K562 (cell line): Measurements from ENCODE around the gene PPARD. TPM values are rescaled to one million over a fixed set of nuclear protein-coding genes. Genes with fewer than 3 reads are reported as not detected.

Experiments used
- ARHGAP35 ChIP-seq: fragments of 450-650 bp; IDR thresholded peaks from 2 replicates; pipeline ENCODE4 v1.6.1; 2018; ENCODE audit not compliant: partially characterized antibody
- EP300 ChIP-seq: IDR thresholded peaks from 2 replicates; pipeline ENCODE4 v1.6.1; 2012; ENCODE audit warnings: low read length, improper control_type of control experiment
- ETS2 ChIP-seq: IDR thresholded peaks from 2 replicates; pipeline ENCODE4 v1.6.1; 2016; ENCODE audit warnings: borderline replicate concordance, missing genetic modification characterization, mild to moderate bottlenecking, moderate library complexity, missing compliant biosample characterization; ENCODE audit not compliant: poor library complexity, severe bottlenecking
- HCFC1 ChIP-seq: IDR thresholded peaks from 2 replicates; pipeline ENCODE4 v1.6.1; 2012; ENCODE audit warnings: low read depth, low read length, improper control_type of control experiment
- NR2C2 ChIP-seq, 2 experiments: fragments of 200-800 bp in 1 of 2; sonication (Bioruptor generic) in 1 of 2; sonication (generic) in 1 of 2; formaldehyde crosslinking in 1 of 2; IDR thresholded peaks; 2 replicates each; pipeline versions ENCODE4 v1.6.1 to v1.8.0; 2016 to 2022; ENCODE audit warnings: mild to moderate bottlenecking in 1 of 2, missing compliant biosample characterization in 1 of 2, missing genetic modification characterization in 1 of 2, missing genetic modification reagents in 1 of 2
- PHF8 ChIP-seq: fragments of 200-600 bp; sonication (generic); IDR thresholded peaks from 2 replicates; pipeline ENCODE4 v1.6.1; 2012; ENCODE audit warnings: mixed run types, mild to moderate bottlenecking, inconsistent platforms, low read length, moderate library complexity, borderline replicate concordance
- PML ChIP-seq: IDR thresholded peaks from 2 replicates; pipeline ENCODE4 v1.6.1; 2012; ENCODE audit warnings: low read length, inconsistent platforms
- POLR2B ChIP-seq: fragments of 450-650 bp; IDR thresholded peaks from 2 replicates; pipeline ENCODE4 v1.6.1; 2018; ENCODE audit warnings: low read depth; ENCODE audit not compliant: partially characterized antibody
- RBFOX2 ChIP-seq: fragments of 200-400 bp; formaldehyde crosslinking; IDR thresholded peaks from 2 replicates; pipeline ENCODE4 v1.6.1; 2017; ENCODE audit warnings: low read depth, mild to moderate bottlenecking, low read length, moderate library complexity
- SRF ChIP-seq, 2 experiments: fragments of 250-450, 450-650 bp in 1 of 2; sonication (Bioruptor Pico) in 1 of 2; sonication (generic) in 1 of 2; formaldehyde crosslinking; IDR thresholded peaks; 2 replicates each; pipeline versions ENCODE4 v1.5.0 to v1.5.1; 2020 to 2022; ENCODE audit warnings: mild to moderate bottlenecking in 1 of 2, missing genetic modification reagents in 1 of 2
- ZBTB1 ChIP-seq: sonication (generic); formaldehyde crosslinking; IDR thresholded peaks from 2 replicates; pipeline ENCODE4 v1.8.1; 2023; ENCODE audit warnings: missing genetic modification reagents, low read depth, mild to moderate bottlenecking, borderline replicate concordance
- ZC3H4 ChIP-seq: sonication (generic); formaldehyde crosslinking; IDR thresholded peaks from 2 replicates; pipeline ENCODE4 v1.9.0; 2021; ENCODE audit warnings: missing genetic modification reagents, borderline replicate concordance
- ZNF146 ChIP-seq: IDR thresholded peaks from one replicate; pipeline ENCODE4 v1.6.1; 2018; ENCODE audit warnings: missing compliant biosample characterization; ENCODE audit not compliant: unreplicated experiment
- ZNF24 ChIP-seq: fragments of 450-650 bp; IDR thresholded peaks from 2 replicates; pipeline ENCODE4 v1.6.1; 2016
- polyA plus RNA-seq, 8 experiments: library from polyadenylated mRNA; depleted of rRNA in 4 of 8; stranded (reverse) in 5 of 8; unstranded in 3 of 8; fragments of >200 nt; fragmentation: Nextera tagmentation in 2 of 8; fragmentation: Illumina TruSeq in 1 of 8; extraction: Ambion mirVana in 2 of 8; extraction: Trizol in 1 of 8; gene quantifications; 2 replicates each; pipeline versions ENCODE4 v1.2.1 to v1.2.3, GENCODE V29; 2011 to 2014; ENCODE audit warnings: inconsistent platforms in 1 of 8, missing spikeins in 1 of 8
- total RNA-seq, 7 experiments: library from RNA; depleted of rRNA in 6 of 7; stranded (reverse); fragments of >200 nt in 6 of 7; fragmentation: Illumina TruSeq in 2 of 7; extraction: Trizol in 2 of 7; gene quantifications; 2 replicates each; pipeline versions ENCODE4 v1.2.1 to v1.2.3, GENCODE V29; 2011 to 2021; ENCODE audit warnings: low replicate concordance in 1 of 7
- TF ChIP-seq, protein P1 (sequence below): fragments of 250-450 bp; sonication (Bioruptor Pico); IDR thresholded peaks from 2 replicates; pipeline ENCODE4 v1.9.0; 2021; ENCODE audit warnings: mild to moderate bottlenecking, inconsistent platforms
- TF ChIP-seq, protein P2 (sequence below): sonication (generic); formaldehyde crosslinking; IDR thresholded peaks from 2 replicates; pipeline ENCODE4 v1.9.0; 2022; ENCODE audit warnings: mild to moderate bottlenecking, missing genetic modification reagents
- TF ChIP-seq, protein P3 (sequence below): fragments of 450-650 bp; IDR thresholded peaks from 2 replicates; pipeline ENCODE4 v1.6.1; 2017; ENCODE audit warnings: antibody characterized with exemption
- TF ChIP-seq, protein P4 (sequence below): sonication (generic); formaldehyde crosslinking; IDR thresholded peaks from 2 replicates; pipeline ENCODE4 v1.8.1; 2022; ENCODE audit warnings: missing genetic modification reagents

Gene PPARD
- total and polyA plus RNA-seq, 9 of the 15 experiments (the other 6 are each of a cell fraction or from before 2014, with no cell fraction given): 0.14 to 13.2 (median 3.8) TPM

DNA sequence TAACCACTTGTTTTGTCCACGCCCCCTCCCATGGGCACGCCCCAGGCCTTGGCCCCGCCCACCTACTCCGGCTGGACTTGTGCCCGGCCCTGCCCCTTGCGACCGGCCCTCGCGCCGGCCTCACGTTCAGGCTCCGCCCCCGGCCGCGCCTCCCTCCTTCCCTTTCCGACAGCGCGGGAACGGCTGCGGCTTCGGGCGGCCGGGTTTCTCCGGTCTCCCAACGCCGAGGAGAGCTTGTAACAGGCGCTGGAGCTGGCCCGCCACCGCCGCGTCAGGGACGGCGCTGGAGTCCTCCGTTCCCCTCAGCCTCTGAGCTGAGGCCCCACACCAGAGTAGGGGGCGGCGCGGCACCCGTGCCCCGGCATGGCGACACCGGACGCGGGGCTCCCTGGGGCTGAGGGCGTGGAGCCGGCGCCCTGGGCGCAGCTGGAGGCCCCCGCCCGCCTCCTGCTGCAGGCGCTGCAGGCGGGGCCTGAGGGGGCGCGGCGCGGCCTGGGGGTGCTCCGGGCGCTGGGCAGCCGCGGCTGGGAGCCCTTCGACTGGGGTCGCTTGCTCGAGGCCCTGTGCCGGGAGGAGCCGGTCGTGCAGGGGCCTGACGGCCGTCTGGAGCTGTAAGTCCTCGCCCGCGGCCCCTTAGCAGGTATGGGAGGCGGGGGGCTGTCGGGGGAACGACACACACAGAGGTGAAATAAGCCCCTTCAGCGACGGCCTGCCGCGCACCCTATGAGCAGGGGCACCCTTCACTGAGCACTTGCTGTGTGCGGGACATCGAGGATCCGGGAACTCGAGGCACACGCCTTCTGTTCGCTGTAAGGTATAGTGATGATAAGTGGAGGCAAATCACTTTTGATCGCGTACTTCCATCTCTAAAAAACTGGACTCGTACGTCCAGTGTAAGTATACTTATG is 110.1 kb downstream of the PPARD start, which contains the start of gene FANCE (continued):
- TF ChIP-seq, protein P1, sequence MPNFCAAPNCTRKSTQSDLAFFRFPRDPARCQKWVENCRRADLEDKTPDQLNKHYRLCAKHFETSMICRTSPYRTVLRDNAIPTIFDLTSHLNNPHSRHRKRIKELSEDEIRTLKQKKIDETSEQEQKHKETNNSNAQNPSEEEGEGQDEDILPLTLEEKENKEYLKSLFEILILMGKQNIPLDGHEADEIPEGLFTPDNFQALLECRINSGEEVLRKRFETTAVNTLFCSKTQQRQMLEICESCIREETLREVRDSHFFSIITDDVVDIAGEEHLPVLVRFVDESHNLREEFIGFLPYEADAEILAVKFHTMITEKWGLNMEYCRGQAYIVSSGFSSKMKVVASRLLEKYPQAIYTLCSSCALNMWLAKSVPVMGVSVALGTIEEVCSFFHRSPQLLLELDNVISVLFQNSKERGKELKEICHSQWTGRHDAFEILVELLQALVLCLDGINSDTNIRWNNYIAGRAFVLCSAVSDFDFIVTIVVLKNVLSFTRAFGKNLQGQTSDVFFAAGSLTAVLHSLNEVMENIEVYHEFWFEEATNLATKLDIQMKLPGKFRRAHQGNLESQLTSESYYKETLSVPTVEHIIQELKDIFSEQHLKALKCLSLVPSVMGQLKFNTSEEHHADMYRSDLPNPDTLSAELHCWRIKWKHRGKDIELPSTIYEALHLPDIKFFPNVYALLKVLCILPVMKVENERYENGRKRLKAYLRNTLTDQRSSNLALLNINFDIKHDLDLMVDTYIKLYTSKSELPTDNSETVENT (CRISPR knock-in tag): peak; percentile 57; the same call in 1 of the 2 replicates
- TF ChIP-seq NR2C2 (CRISPR knock-in tag; IDR thresholded peaks at IDR 0.05) (peak; percentile 28; the same call in 1 of the 2 replicates), NR2C2 (tag; IDR thresholded peaks at IDR 0.05) (peak; percentile 44; the same call in 1 of the 2 replicates), ETS2 (tag) (peak; percentile 45), POLR2B (peak; percentile 41), PML (peak; percentile 66; the same call in 1 of the 2 replicates), ARHGAP35 (no peak), ZBTB1 (CRISPR knock-in tag) (no peak; the same call in 1 of the 2 replicates), ZC3H4 (no peak), EP300 (no peak), HCFC1 (no peak), SRF (CRISPR knock-in tag; IDR thresholded peaks at IDR 0.05) (peak in 1 of 2 experiments; percentile 48; a peak in 1 of 4 replicates), RBFOX2 (peak; percentile 92), ZNF24 (0 out of 2 replicates have a peak, but pooled peaks have one; percentile 12), ZNF146 (CRISPR knock-in tag) (no peak), PHF8 (peak; percentile 77; the same call in 1 of the 2 replicates)
- TF ChIP-seq, protein P2, sequence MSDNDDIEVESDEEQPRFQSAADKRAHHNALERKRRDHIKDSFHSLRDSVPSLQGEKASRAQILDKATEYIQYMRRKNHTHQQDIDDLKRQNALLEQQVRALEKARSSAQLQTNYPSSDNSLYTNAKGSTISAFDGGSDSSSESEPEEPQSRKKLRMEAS (CRISPR knock-in tag): peak; percentile 86
- TF ChIP-seq, protein P3, sequence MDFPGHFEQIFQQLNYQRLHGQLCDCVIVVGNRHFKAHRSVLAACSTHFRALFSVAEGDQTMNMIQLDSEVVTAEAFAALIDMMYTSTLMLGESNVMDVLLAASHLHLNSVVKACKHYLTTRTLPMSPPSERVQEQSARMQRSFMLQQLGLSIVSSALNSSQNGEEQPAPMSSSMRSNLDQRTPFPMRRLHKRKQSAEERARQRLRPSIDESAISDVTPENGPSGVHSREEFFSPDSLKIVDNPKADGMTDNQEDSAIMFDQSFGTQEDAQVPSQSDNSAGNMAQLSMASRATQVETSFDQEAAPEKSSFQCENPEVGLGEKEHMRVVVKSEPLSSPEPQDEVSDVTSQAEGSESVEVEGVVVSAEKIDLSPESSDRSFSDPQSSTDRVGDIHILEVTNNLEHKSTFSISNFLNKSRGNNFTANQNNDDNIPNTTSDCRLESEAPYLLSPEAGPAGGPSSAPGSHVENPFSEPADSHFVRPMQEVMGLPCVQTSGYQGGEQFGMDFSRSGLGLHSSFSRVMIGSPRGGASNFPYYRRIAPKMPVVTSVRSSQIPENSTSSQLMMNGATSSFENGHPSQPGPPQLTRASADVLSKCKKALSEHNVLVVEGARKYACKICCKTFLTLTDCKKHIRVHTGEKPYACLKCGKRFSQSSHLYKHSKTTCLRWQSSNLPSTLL: no peak
- TF ChIP-seq, protein P4, sequence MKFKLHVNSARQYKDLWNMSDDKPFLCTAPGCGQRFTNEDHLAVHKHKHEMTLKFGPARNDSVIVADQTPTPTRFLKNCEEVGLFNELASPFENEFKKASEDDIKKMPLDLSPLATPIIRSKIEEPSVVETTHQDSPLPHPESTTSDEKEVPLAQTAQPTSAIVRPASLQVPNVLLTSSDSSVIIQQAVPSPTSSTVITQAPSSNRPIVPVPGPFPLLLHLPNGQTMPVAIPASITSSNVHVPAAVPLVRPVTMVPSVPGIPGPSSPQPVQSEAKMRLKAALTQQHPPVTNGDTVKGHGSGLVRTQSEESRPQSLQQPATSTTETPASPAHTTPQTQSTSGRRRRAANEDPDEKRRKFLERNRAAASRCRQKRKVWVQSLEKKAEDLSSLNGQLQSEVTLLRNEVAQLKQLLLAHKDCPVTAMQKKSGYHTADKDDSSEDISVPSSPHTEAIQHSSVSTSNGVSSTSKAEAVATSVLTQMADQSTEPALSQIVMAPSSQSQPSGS (CRISPR knock-in tag): no peak
